Progenitor cell of endocrine pancreas (in vitro differentiated cells): ENCODE results near the gene KRTAP4-7. TPM values are rescaled to one million over a fixed set of nuclear protein-coding genes. Genes with fewer than 3 reads are reported as not detected.

Experiments
- DNase-seq: peaks from one replicate; pipeline ENCODE4 v3.0.0; 2021; ENCODE audit warnings: low spot score; ENCODE audit not compliant: unreplicated experiment
- H3K27ac Mint-ChIP-seq: 2 replicates; pipeline ENCODE4 v1.8.0; 2021; ENCODE audit warnings: mild to moderate bottlenecking, moderate library complexity, mixed read lengths
- H3K27me3 Mint-ChIP-seq: 2 replicates; pipeline ENCODE4 v1.8.0; 2021; ENCODE audit warnings: mixed read lengths
- H3K36me3 Mint-ChIP-seq: 2 replicates; pipeline ENCODE4 v1.8.0; 2022; ENCODE audit warnings: mixed read lengths; ENCODE audit not compliant: insufficient read depth
- H3K4me1 Mint-ChIP-seq: 2 replicates; pipeline ENCODE4 v1.8.0; 2021; ENCODE audit warnings: low read depth, mixed read lengths
- H3K4me3 Mint-ChIP-seq: 2 replicates; pipeline ENCODE4 v1.8.0; 2021; ENCODE audit warnings: low read depth, mild to moderate bottlenecking, moderate library complexity, mixed read lengths
- H3K9me3 Mint-ChIP-seq: 2 replicates; pipeline ENCODE4 v1.8.0; 2021; ENCODE audit warnings: low read depth, mixed read lengths
- total RNA-seq: library from RNA; stranded (reverse); gene quantifications from 2 replicates; pipeline ENCODE4 v1.2.1, GENCODE V29; 2021
- TF ChIP-seq, protein P1 (sequence below): fragments of 200-600 bp; sonication (generic); IDR thresholded peaks from one replicate; pipeline ENCODE4 v1.5.0; 2021; ENCODE audit warnings: antibody characterized with exemption, mild to moderate bottlenecking; ENCODE audit not compliant: unreplicated experiment

Gene KRTAP4-7
- total RNA-seq, 1 donor from 2014 or later: not detected

DNA sequence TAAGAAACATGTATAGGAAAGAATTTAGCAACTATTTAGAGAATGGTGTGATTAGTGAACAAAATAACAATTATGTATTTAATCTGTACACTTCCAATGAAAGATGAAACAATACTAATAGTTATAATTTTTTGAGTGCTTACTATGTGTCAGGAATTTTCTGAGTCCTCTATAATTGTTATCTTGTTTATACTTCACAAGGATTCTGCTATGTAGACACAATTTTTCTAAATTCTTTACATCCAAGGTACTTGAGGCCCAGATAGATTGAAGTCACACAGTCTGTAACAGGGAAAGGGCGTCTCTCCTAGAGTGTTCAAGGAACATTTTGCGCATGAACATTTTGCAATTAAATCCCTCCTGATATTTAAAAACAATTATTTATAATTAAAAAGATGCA lies 41.1 kb downstream of the KRTAP4-7 start:
- H3K9me3 Mint-ChIP-seq: peaks cover 10% of the 10 kb centered on the region
- DNase-seq: no peak

DNA sequence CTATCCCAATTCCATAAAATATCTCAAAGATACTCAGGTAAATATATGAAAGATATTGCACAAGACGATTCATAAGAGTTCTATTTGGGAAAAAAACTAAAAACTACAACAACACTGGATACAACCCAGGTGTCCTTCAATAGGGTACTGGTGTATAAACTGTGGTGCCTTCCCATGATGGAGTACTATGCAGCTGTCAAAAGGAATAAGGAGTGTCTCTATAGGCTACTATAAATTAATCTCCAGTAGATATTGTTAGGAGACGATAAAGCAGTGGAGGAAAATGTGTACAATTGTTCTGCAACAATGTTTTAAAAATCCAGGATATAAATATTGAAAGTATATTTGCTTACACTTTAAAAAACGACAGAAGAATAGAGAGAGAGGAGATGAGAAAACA lies 42.5 kb downstream of the KRTAP4-7 start:
- H3K27ac Mint-ChIP-seq: no peak overlapping the region
- H3K4me1 Mint-ChIP-seq: peaks cover 6% of the 10 kb centered on the region
- TF ChIP-seq, protein P1, sequence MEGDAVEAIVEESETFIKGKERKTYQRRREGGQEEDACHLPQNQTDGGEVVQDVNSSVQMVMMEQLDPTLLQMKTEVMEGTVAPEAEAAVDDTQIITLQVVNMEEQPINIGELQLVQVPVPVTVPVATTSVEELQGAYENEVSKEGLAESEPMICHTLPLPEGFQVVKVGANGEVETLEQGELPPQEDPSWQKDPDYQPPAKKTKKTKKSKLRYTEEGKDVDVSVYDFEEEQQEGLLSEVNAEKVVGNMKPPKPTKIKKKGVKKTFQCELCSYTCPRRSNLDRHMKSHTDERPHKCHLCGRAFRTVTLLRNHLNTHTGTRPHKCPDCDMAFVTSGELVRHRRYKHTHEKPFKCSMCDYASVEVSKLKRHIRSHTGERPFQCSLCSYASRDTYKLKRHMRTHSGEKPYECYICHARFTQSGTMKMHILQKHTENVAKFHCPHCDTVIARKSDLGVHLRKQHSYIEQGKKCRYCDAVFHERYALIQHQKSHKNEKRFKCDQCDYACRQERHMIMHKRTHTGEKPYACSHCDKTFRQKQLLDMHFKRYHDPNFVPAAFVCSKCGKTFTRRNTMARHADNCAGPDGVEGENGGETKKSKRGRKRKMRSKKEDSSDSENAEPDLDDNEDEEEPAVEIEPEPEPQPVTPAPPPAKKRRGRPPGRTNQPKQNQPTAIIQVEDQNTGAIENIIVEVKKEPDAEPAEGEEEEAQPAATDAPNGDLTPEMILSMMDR: no peak
- no peak for DNase-seq
- H3K9me3 Mint-ChIP-seq: peaks cover 10% of the 10 kb centered on the region
- H3K27me3 Mint-ChIP-seq: peaks cover 5% of the 10 kb centered on the region
- no peak overlapping the region for H3K4me3 Mint-ChIP-seq
- no peaks in the 10 kb centered on the region for H3K36me3 Mint-ChIP-seq

More for the DNA sequence above, 41.1 kb downstream of the KRTAP4-7 start:
- Mint-ChIP-seq H3K36me3 (no peaks in the 10 kb centered on the region), H3K27ac (no peak overlapping the region), H3K4me3 (no peak overlapping the region), H3K4me1 (peaks cover 6% of the 10 kb centered on the region), H3K27me3 (peaks cover 5% of the 10 kb centered on the region)
- TF ChIP-seq, protein P1: no peak

- H3K27ac Mint-ChIP-seq: no peak overlapping the region
- no peaks in the 10 kb centered on the region for H3K36me3 Mint-ChIP-seq
- TF ChIP-seq, protein P1: no peak
- no peak for DNase-seq
- H3K9me3 Mint-ChIP-seq: peaks cover 10% of the 10 kb centered on the region
- H3K4me3 Mint-ChIP-seq: no peak overlapping the region
- peaks cover 6% of the 10 kb centered on the region for H3K4me1 Mint-ChIP-seq
- H3K27me3 Mint-ChIP-seq: peaks cover 5% of the 10 kb centered on the region
Observed at GRCh38 chr17:41127371-41127770, 43.4 kb downstream of the KRTAP4-7 start.

GRCh38 chr17:41131979-41132378 lies 48.0 kb downstream of the KRTAP4-7 start:
- Mint-ChIP-seq H3K27ac (no peak overlapping the region), H3K4me1 (no peaks in the 10 kb centered on the region), H3K9me3 (peaks cover 12% of the 10 kb centered on the region), H3K27me3 (no peaks in the 10 kb centered on the region), H3K4me3 (no peak overlapping the region), H3K36me3 (no peaks in the 10 kb centered on the region)
- DNase-seq: no peak
- TF ChIP-seq, protein P1: no peak

GRCh38 chr17:41133880-41134735 lies 50.2 kb downstream of the KRTAP4-7 start:
- TF ChIP-seq, protein P1: no peak
- no peak overlapping the region for H3K27ac Mint-ChIP-seq
- H3K4me3 Mint-ChIP-seq: no peak overlapping the region
- DNase-seq: no peak
- no peaks in the 10 kb centered on the region for H3K27me3 Mint-ChIP-seq
- H3K4me1 Mint-ChIP-seq: no peaks in the 10 kb centered on the region
- no peaks in the 10 kb centered on the region for H3K36me3 Mint-ChIP-seq
- H3K9me3 Mint-ChIP-seq: peaks cover 15% of the 10 kb centered on the region

Other genes starting within 250 kb of the KRTAP4-7 start
- not detected in 2 replicates for gene KRT12, start 216.9 kb upstream of the KRTAP4-7 start, total RNA-seq
- not detected in 2 replicates for gene KRT20, start 198.9 kb upstream of the KRTAP4-7 start, total RNA-seq
- gene KRT23, start 146.5 kb upstream of the KRTAP4-7 start, total RNA-seq: 2.1 and 3.8 TPM in 2 replicates
- gene KRT39, start 117.2 kb upstream of the KRTAP4-7 start, total RNA-seq: not detected in 2 replicates
- 0.13 TPM in 1 of 2 replicates, not detected in the other for gene KRT40, start 99.8 kb upstream of the KRTAP4-7 start, total RNA-seq
- not detected in 2 replicates for gene KRTAP3-3, start 90.0 kb upstream of the KRTAP4-7 start, total RNA-seq
- gene KRTAP3-2, start 84.2 kb upstream of the KRTAP4-7 start, total RNA-seq: not detected in 2 replicates
- gene KRTAP3-1, start 75.0 kb upstream of the KRTAP4-7 start, total RNA-seq: not detected in 2 replicates
- gene KRTAP1-5, start 56.9 kb upstream of the KRTAP4-7 start, total RNA-seq: not detected in 2 replicates
- not detected in 2 replicates for gene KRTAP1-4, start 54.0 kb upstream of the KRTAP4-7 start, total RNA-seq
- gene KRTAP1-3, start 49.3 kb upstream of the KRTAP4-7 start, total RNA-seq: not detected in 2 replicates
- not detected in 2 replicates for gene KRTAP1-1, start 42.7 kb upstream of the KRTAP4-7 start, total RNA-seq
- not detected in 2 replicates for gene KRTAP2-1, start 36.8 kb upstream of the KRTAP4-7 start, total RNA-seq
- not detected in 2 replicates for gene KRTAP2-2, start 28.9 kb upstream of the KRTAP4-7 start, total RNA-seq
- gene KRTAP2-3, start 24.0 kb upstream of the KRTAP4-7 start, total RNA-seq: not detected in 2 replicates
- not detected in 2 replicates for gene KRTAP2-4, start 18.3 kb upstream of the KRTAP4-7 start, total RNA-seq
- not detected in 2 replicates for gene KRTAP4-8, start 14.0 kb downstream of the KRTAP4-7 start, total RNA-seq
- not detected in 2 replicates for gene KRTAP4-16, start 18.1 kb downstream of the KRTAP4-7 start, total RNA-seq
- gene KRTAP4-9, start 21.2 kb downstream of the KRTAP4-7 start, total RNA-seq: not detected in 2 replicates
- not detected in 2 replicates for gene KRTAP4-11, start 34.2 kb downstream of the KRTAP4-7 start, total RNA-seq
- gene KRTAP4-12, start 40.0 kb downstream of the KRTAP4-7 start, total RNA-seq: not detected in 2 replicates
- not detected in 2 replicates for gene KRTAP4-6, start 56.4 kb downstream of the KRTAP4-7 start, total RNA-seq
- not detected in 2 replicates for gene KRTAP4-5, start 65.7 kb downstream of the KRTAP4-7 start, total RNA-seq
- not detected in 2 replicates for gene KRTAP4-4, start 76.6 kb downstream of the KRTAP4-7 start, total RNA-seq
- gene KRTAP4-3, start 84.1 kb downstream of the KRTAP4-7 start, total RNA-seq: not detected in 2 replicates
- not detected in 2 replicates for gene KRTAP4-2, start 94.1 kb downstream of the KRTAP4-7 start, total RNA-seq
- not detected in 2 replicates for gene KRTAP4-1, start 100.8 kb downstream of the KRTAP4-7 start, total RNA-seq
- gene KRTAP9-1, start 105.7 kb downstream of the KRTAP4-7 start, total RNA-seq: not detected in 2 replicates
- gene KRTAP9-2, start 142.5 kb downstream of the KRTAP4-7 start, total RNA-seq: not detected in 2 replicates
- not detected in 2 replicates for gene KRTAP9-3, start 148.3 kb downstream of the KRTAP4-7 start, total RNA-seq
- gene KRTAP9-8, start 153.8 kb downstream of the KRTAP4-7 start, total RNA-seq: not detected in 2 replicates
- not detected in 2 replicates for gene KRTAP9-4, start 165.5 kb downstream of the KRTAP4-7 start, total RNA-seq
- gene KRTAP9-9, start 171.2 kb downstream of the KRTAP4-7 start, total RNA-seq: not detected in 2 replicates
- not detected in 2 replicates for gene KRTAP9-6, start 181.2 kb downstream of the KRTAP4-7 start, total RNA-seq
- not detected in 2 replicates for gene KRTAP9-7, start 191.5 kb downstream of the KRTAP4-7 start, total RNA-seq
- not detected in 2 replicates for gene KRTAP29-1, start 218.7 kb downstream of the KRTAP4-7 start, total RNA-seq
- not detected in 2 replicates for gene KRTAP16-1, start 225.2 kb downstream of the KRTAP4-7 start, total RNA-seq
- not detected in 2 replicates for gene KRTAP17-1, start 231.6 kb downstream of the KRTAP4-7 start, total RNA-seq